Measurements from ENCODE around the gene MRPL11. TPM values are rescaled to one million over a fixed set of nuclear protein-coding genes. Genes with fewer than 3 reads are reported as not detected.
"Not testable (repeated sequence)": the region's sequence is repeated elsewhere in the genome, so short reads cannot be mapped to it uniquely, and the experiment has no call there.

The MRPL11 gene
- total RNA-seq, 4 donors from 2014 or later = 29.2 to 38.0 (median 32.3) TPM

DNA sequence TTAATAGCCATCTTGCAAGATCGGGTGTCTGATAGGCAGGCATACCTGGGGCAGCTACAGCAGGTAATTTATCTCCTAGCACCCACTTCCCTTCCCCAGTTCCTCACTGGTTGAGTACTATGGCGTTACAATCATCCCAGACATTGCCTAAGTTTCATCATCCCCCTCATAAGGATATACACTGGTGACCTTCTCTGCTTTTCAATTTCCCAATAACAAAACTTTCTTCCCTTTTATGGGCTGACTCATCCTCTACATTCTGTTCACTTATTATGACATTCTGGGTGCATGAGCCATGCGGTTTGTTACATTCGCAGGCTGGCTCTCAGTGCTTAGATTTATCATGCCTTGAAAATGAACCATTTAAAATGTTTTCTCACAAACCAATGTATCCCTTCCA lies 5.0 kb upstream of the MRPL11 start:
- TF ChIP-seq, protein P1, sequence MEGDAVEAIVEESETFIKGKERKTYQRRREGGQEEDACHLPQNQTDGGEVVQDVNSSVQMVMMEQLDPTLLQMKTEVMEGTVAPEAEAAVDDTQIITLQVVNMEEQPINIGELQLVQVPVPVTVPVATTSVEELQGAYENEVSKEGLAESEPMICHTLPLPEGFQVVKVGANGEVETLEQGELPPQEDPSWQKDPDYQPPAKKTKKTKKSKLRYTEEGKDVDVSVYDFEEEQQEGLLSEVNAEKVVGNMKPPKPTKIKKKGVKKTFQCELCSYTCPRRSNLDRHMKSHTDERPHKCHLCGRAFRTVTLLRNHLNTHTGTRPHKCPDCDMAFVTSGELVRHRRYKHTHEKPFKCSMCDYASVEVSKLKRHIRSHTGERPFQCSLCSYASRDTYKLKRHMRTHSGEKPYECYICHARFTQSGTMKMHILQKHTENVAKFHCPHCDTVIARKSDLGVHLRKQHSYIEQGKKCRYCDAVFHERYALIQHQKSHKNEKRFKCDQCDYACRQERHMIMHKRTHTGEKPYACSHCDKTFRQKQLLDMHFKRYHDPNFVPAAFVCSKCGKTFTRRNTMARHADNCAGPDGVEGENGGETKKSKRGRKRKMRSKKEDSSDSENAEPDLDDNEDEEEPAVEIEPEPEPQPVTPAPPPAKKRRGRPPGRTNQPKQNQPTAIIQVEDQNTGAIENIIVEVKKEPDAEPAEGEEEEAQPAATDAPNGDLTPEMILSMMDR (IDR thresholded peaks at IDR 0.05) = no peak
- no peak for DNase-seq (ENCODE audit: low spot score)
- no peak for ATAC-seq (ENCODE audit: low FRiP score)

DNA sequence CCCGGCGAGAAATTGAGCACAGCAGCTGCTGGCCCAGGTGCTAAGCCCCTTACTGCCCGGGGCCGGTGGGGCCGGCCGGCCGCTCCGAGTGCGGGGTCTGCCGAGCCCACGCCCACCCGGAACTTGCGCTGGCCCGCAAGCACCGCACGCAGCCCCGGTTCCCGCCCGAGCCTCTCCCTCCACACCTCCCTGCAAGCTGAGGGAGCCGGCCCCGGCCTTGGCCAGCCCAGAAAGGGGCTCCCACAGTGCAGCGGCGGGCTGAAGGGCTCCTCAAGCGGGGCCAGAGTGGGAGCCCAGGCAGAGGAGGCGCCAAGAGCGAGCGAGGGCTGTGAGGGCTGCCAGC lies 2.3 kb upstream of the MRPL11 start:
- not testable (repeated sequence) for DNase-seq (ENCODE audit: low spot score); ATAC-seq (ENCODE audit: low FRiP score)

DNA sequence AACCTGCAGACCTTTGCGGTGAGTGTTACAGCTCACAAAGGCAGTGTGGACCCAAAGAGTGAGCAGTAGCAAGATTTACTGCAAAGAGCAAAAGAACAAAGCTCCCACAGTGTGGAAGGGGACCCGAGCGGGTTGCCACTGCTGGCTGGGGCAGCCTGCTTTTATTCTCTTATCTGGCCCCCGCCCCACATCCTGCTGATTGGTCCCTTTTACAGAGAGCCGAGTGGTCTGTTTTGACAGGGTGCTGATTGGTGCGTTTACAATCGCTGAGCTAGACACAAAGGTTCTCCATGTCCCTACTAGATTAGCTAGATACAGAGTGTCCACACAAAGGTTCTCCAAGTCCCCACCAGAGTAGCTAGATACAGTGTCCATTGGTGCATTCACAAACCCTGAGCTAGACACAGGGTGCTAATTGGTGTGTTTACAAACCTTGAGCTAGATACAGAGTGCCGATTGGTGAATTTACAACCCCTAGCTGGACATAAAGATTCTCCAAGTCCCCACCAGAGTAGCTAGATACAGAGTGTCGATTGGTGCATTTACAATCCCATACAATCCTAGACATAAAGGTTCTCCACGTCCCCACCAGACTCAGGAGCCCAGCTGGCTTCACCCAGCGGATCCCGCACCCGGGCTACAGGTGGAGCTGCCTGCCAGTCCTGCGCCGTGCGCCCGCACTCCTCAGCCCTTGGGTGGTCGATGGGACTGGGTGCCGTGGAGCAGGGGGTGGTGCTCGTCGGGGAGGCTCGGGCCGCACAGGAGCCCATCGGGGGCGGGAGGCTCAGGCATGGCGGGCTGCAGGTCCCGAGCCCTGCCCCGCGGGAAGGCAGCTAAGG lies 1.7 kb upstream of the MRPL11 start:
- not testable (repeated sequence) for ATAC-seq (ENCODE audit: low FRiP score); DNase-seq (ENCODE audit: low spot score)

DNA sequence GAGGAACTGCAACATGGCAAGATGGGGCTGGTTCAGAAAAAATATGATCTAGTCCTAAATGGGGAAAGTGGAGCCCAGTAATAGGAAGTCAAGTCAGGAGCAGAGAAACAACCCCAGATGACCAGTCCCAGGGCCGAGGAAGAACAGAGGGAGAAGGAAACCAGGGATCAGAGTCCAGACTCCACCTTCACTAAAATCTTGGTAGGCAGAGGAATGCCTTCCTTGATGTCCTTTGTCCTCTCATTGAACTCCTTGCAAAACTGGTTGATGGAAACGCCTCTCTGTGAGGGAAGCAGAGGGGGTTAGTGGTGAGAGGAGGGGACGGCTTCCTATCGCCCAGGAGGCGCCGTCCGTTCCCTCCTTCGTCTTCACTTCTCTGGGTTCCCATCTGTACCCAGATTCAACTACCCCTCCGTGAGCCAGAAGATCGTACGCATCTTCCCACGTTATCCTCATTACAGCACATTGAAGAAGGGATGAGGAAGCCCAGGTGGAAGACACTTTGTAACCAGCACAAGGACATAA lies 607 bp downstream of the MRPL11 start:
- TF ChIP-seq, protein P1 (IDR thresholded peaks at IDR 0.05) = no peak
- ATAC-seq (ENCODE audit: low FRiP score) (no peak), DNase-seq (ENCODE audit: low spot score) (no peak)

DNA sequence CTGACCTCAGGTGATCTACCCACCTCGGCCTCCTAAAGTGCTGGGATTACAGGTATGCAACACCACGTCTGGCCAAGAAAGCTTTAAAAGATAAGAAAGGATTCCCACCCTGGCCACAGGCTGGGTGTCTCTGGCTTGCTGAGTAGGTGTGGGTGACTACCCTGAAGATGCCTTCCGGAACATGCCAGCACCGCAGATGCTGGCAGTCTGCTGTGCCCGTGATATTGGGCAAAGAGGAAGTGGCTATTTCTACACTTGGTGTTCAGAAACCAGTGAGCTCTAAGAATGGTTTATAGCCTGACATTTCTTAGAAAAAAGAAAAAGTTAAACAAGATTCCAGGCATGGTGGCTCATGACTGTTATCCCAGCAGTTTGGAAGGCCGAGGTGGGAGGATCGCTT lies 6.1 kb downstream of the MRPL11 start:
- TF ChIP-seq, protein P1 (IDR thresholded peaks at IDR 0.05) = no peak
- no peak for DNase-seq (ENCODE audit: low spot score)
- ATAC-seq (ENCODE audit: low FRiP score) = no peak

DNA sequence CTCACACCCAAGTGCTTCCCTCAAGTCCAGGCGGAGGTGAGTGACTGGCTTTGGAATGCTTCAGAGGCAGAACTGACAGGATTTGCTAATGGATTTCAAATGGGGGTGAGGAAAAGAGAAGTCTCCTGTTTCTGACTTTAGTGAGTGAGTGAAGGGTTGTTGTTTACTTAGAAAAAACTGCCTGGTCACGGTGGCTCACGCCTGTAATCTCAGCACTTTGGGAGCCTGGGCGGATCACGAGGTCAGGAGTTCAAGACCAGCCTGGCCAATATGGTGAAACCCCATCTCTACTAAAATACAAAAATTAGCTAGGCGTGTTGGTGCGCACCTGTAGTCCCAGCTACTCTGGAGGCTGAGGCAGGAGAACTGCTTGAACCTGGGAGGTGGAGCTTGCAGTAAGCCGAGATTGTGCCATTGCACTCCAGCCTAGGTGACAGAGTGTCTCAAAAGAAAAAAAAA lies 6.7 kb downstream of the MRPL11 start:
- not testable (repeated sequence) for ATAC-seq (ENCODE audit: low FRiP score); DNase-seq (ENCODE audit: low spot score)

DNA sequence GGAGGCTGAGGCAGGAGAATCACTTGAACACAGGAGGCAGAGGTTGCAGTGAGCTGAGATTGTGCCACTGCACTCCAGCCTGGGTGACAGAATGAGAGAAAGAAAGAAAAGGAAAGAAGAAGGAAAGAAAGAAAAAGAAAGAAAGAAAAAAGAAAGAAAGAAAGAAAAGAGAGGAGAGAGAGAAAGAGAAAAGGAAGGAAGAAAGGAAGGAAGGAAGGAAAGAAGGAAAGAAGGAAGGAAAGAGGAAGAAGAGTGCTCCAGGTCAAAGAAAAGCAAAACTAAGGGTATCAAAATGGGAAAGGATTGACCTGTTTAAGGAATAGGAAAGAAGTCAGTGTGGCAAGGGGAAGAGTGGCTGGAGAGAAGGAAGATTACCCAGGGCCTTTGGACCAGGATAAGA lies 7.4 kb downstream of the MRPL11 start:
- DNase-seq (ENCODE audit: low spot score); ATAC-seq (ENCODE audit: low FRiP score): not testable (repeated sequence)

DNA sequence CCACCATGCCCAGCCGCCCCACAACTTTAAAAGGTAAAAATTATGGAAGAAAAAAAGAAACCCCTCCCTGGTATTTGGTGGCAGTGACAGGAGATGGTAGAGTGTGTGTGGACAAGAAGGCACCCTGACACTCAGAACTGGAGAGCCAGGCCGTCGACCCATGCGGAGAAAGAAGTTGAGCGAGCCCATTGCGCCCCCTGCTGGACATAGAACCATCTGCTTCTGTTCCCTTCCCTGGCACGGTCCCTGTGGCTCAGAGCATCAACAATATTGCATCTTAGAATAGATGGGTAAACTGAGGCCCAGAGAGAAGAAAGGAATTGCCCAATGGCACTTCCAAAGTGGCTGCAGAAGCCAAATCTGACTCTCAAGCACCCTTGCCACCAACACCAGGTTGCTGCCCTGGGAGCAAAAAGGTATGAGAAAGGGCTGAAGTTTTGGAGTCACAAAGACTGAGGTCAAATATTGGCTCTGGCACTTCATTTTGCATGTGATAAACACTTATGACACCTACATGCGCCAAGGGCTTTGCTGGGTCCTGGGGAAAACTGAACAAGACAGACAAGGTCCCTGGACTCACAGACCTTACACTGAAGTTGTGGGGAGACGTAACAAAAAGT lies 8.6 kb downstream of the MRPL11 start:
- DNase-seq (ENCODE audit: low spot score) (peak; percentile 77), ATAC-seq (ENCODE audit: low FRiP score) (peak; percentile 54)
- TF ChIP-seq, protein P1 (IDR thresholded peaks at IDR 0.05) = peak in 2 of 3 donors; percentile 30 to 42

DNA sequence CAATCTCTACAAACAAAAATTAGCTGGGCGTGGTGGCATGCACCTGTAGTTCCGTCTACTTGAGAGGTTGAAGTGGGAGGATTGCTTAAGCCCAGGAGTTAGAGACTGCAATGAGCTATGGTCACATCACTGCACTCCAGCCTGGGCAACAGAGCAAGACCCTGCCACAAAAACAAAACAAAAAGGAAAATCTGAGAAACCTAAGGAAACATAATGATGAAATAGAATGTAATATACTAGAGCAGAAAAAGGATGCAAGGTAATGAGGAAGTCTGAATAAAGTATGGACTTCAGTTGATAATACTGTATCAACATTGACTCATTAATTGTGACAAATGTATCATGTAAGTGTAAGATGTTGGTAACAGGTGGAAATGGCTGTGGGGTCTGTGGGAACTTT lies 9.7 kb downstream of the MRPL11 start:
- TF ChIP-seq, protein P1 (IDR thresholded peaks at IDR 0.05) = no peak
- no peak for DNase-seq (ENCODE audit: low spot score)
- no peak for ATAC-seq (ENCODE audit: low FRiP score)

Measured in omental fat pad (tissue), 4 donors.